ENCODE measurements around the gene LRIG1.

Gene LRIG1

DNA sequence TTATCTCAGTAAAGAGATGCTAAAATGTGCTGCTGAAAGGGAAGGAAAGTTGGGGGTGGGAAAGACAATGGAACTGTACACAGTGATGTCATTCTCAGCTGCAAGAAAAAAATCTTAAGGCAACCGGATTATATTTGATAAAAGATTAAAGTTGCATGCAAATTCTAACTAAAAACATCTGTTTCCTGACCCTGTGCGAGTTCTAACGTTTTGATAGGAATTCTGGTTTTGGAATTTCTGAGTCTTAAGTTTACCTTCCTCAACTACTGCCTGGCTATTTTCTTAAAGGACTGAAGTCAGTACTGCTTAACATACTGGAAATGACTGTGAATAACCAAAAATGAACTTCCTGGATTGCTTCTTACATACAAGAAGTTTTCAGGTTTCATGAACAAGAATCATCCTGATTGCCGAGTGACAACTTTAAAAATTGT, 164.5 kb downstream of the LRIG1 start:
- Histone ChIP-seq H4K20me1 (ENCODE audit: insufficient read depth, low read length) (no peaks in the 10 kb centered on the region), H3K27ac (ENCODE audit: low read length) (no peak overlapping the region), H3K4me1 (ENCODE audit: low read length) (no peaks in the 10 kb centered on the region), H3K36me3 (replicated peaks; ENCODE audit: insufficient read depth, low read length) (no peaks in the 10 kb centered on the region), H3K4me3 (ENCODE audit: low read length) (no peak overlapping the region), H3K79me2 (ENCODE audit: low read length) (no peaks in the 10 kb centered on the region), H3K27me3 (replicated peaks; ENCODE audit: insufficient read depth, low read length) (no peaks in the 10 kb centered on the region), H3K9me2 (replicated peaks; ENCODE audit: insufficient read depth, low read length) (no peaks in the 10 kb centered on the region), H3F3A (ENCODE audit: insufficient read depth, low read length) (no peaks in the 10 kb centered on the region), H2AFZ (ENCODE audit: low read length) (no peak overlapping the region), H3K9me3 (replicated peaks; ENCODE audit: insufficient read depth, low read length) (no peaks in the 10 kb centered on the region), H3K4me2 (ENCODE audit: low read depth, low read length) (no peak overlapping the region), H3K9ac (ENCODE audit: low read length) (no peak overlapping the region)
- no peak for DNase-seq
- TF ChIP-seq EZH2phosphoT487 (IDR thresholded peaks at IDR 0.05; ENCODE audit: low read length) (no peak), EZH2 (optimal IDR thresholded peaks at IDR 0.05; ENCODE audit: low read depth, low read length) (no peak)
- TF ChIP-seq, protein P1, sequence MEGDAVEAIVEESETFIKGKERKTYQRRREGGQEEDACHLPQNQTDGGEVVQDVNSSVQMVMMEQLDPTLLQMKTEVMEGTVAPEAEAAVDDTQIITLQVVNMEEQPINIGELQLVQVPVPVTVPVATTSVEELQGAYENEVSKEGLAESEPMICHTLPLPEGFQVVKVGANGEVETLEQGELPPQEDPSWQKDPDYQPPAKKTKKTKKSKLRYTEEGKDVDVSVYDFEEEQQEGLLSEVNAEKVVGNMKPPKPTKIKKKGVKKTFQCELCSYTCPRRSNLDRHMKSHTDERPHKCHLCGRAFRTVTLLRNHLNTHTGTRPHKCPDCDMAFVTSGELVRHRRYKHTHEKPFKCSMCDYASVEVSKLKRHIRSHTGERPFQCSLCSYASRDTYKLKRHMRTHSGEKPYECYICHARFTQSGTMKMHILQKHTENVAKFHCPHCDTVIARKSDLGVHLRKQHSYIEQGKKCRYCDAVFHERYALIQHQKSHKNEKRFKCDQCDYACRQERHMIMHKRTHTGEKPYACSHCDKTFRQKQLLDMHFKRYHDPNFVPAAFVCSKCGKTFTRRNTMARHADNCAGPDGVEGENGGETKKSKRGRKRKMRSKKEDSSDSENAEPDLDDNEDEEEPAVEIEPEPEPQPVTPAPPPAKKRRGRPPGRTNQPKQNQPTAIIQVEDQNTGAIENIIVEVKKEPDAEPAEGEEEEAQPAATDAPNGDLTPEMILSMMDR (IDR thresholded peaks at IDR 0.05; ENCODE audit: low read length) = no peak

DNA sequence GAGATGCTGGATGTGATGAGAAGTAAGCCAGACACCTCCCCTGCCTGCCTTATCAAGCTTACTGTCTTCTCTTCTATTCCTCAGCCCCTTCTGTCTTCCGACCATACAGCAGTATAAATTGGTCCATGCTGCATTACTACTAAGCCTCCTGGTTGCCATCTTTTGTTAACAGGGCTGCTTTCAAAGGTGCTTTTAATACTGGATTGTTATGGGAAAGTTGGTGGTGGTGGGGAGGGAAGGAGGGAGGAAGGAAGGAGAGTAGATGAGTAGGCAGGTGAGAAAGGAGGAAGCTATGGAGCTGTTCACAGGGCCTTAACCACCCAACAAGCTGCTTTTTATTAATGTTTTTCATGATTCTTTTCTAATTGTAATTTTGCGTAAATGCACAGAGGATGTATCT, 165.2 kb downstream of the LRIG1 start:
- H3K79me2 ChIP-seq (ENCODE audit: low read length) = no peaks in the 10 kb centered on the region
- TF ChIP-seq, protein P1 (IDR thresholded peaks at IDR 0.05; ENCODE audit: low read length) = no peak
- no peak for TF ChIP-seq EZH2phosphoT487 (IDR thresholded peaks at IDR 0.05; ENCODE audit: low read length)
- TF ChIP-seq EZH2 (optimal IDR thresholded peaks at IDR 0.05; ENCODE audit: low read depth, low read length) = no peak
- no peaks in the 10 kb centered on the region for H3K4me1 ChIP-seq (ENCODE audit: low read length)
- no peak overlapping the region for H3K4me3 ChIP-seq (ENCODE audit: low read length)
- H2AFZ ChIP-seq (ENCODE audit: low read length) = no peak overlapping the region
- DNase-seq = no peak
- H3K9me2 ChIP-seq (replicated peaks; ENCODE audit: insufficient read depth, low read length) = no peaks in the 10 kb centered on the region
- H3K27me3 ChIP-seq (replicated peaks; ENCODE audit: insufficient read depth, low read length) = no peaks in the 10 kb centered on the region
- no peaks in the 10 kb centered on the region for H3F3A ChIP-seq (ENCODE audit: insufficient read depth, low read length)
- H3K9ac ChIP-seq (ENCODE audit: low read length) = no peak overlapping the region
- H3K9me3 ChIP-seq (replicated peaks; ENCODE audit: insufficient read depth, low read length) = no peaks in the 10 kb centered on the region
- no peak overlapping the region for H3K4me2 ChIP-seq (ENCODE audit: low read depth, low read length)
- no peak overlapping the region for H3K27ac ChIP-seq (ENCODE audit: low read length)
- no peaks in the 10 kb centered on the region for H4K20me1 ChIP-seq (ENCODE audit: insufficient read depth, low read length)
- H3K36me3 ChIP-seq (replicated peaks; ENCODE audit: insufficient read depth, low read length) = no peaks in the 10 kb centered on the region

Data from MM.1S (cell line).